IPS-20b (cell line): ENCODE measurements around the gene HNF1B.

ENCODE experiments used
- H3K27ac ChIP-seq: one replicate; pipeline ENCODE4 v1.5.1; 2013; ENCODE audit warnings: low read length
- H3K27me3 ChIP-seq: 2 replicates; pipeline ENCODE4 v1.6.1; 2013; ENCODE audit warnings: mild to moderate bottlenecking, low read length, inconsistent platforms; ENCODE audit not compliant: insufficient read depth
- H3K36me3 ChIP-seq: 2 replicates; pipeline ENCODE4 v1.6.1; 2013; ENCODE audit warnings: low read depth, mild to moderate bottlenecking, inconsistent platforms, low read length, moderate library complexity; ENCODE audit not compliant: insufficient read depth
- H3K4me1 ChIP-seq: 2 replicates; pipeline ENCODE4 v1.6.1; 2013; ENCODE audit warnings: mild to moderate bottlenecking, control low read depth, inconsistent platforms, low read length, moderate library complexity; ENCODE audit not compliant: insufficient read depth
- H3K4me3 ChIP-seq: 2 replicates; pipeline ENCODE4 v1.5.1; 2013; ENCODE audit warnings: mild to moderate bottlenecking, low read length, inconsistent platforms
- H3K9ac ChIP-seq: 2 replicates; pipeline ENCODE4 v1.6.1; 2013; ENCODE audit warnings: low read depth, mild to moderate bottlenecking, inconsistent platforms, low read length, moderate library complexity
- H3K9me3 ChIP-seq: 2 replicates; pipeline ENCODE4 v1.6.1; 2013; ENCODE audit warnings: mild to moderate bottlenecking, low read depth, low read length, inconsistent platforms; ENCODE audit not compliant: insufficient read depth

The HNF1B gene

GRCh38 chr17:37742762-37743611 is 1.9 kb downstream of the HNF1B start:
- Histone ChIP-seq H3K9me3 (no peaks in the 10 kb centered on the region), H3K4me3 (peak overlapping the region; percentile 67)

GRCh38 chr17:37742116-37742761 is 2.6 kb downstream of the HNF1B start:
- Histone ChIP-seq H3K36me3 (no peaks in the 10 kb centered on the region), H3K27me3 (peaks cover 98% of the 10 kb centered on the region), H3K4me3 (peak overlapping the region; percentile 65)

More at GRCh38 chr17:37742762-37743611, 1.9 kb downstream of the HNF1B start:
- Histone ChIP-seq H3K27ac (no peak overlapping the region), H3K27me3 (peaks cover 100% of the 10 kb centered on the region), H3K36me3 (no peaks in the 10 kb centered on the region), H3K4me1 (peaks cover 4% of the 10 kb centered on the region; the same call in 1 of the 2 replicates), H3K9ac (no peak overlapping the region)

GRCh38 chr17:37741341-37742115 is 3.3 kb downstream of the HNF1B start:
- Histone ChIP-seq H3K27me3 (peaks cover 98% of the 10 kb centered on the region), H3K36me3 (no peaks in the 10 kb centered on the region), H3K9ac (no peak overlapping the region), H3K4me1 (peaks cover 4% of the 10 kb centered on the region; the same call in 1 of the 2 replicates), H3K27ac (no peak overlapping the region), H3K9me3 (no peaks in the 10 kb centered on the region), H3K4me3 (peak overlapping the region; percentile 65)

More at GRCh38 chr17:37742116-37742761, 2.6 kb downstream of the HNF1B start:
- H3K4me1 ChIP-seq, result peaks cover 4% of the 10 kb centered on the region; the same call in 1 of the 2 replicates
- no peak overlapping the region for H3K27ac ChIP-seq
- H3K9me3 ChIP-seq, result no peaks in the 10 kb centered on the region
- no peak overlapping the region for H3K9ac ChIP-seq

GRCh38 chr17:37740915-37741314 is 3.9 kb downstream of the HNF1B start:
- H3K36me3 ChIP-seq, result no peaks in the 10 kb centered on the region
- no peak overlapping the region for H3K27ac ChIP-seq
- peaks cover 2% of the 10 kb centered on the region; the same call in 1 of the 2 replicates for H3K4me1 ChIP-seq
- H3K9ac ChIP-seq, result no peak overlapping the region
- peaks cover 98% of the 10 kb centered on the region for H3K27me3 ChIP-seq
- no peak overlapping the region for H3K4me3 ChIP-seq
- no peaks in the 10 kb centered on the region for H3K9me3 ChIP-seq

GRCh38 chr17:37737971-37738370 is 6.9 kb downstream of the HNF1B start:
- Histone ChIP-seq H3K9ac (no peak overlapping the region), H3K4me3 (no peak overlapping the region), H3K27ac (no peak overlapping the region), H3K4me1 (no peaks in the 10 kb centered on the region), H3K27me3 (peaks cover 97% of the 10 kb centered on the region), H3K9me3 (no peaks in the 10 kb centered on the region), H3K36me3 (no peaks in the 10 kb centered on the region)

- Histone ChIP-seq H3K27ac (no peak overlapping the region), H3K4me3 (no peak overlapping the region), H3K9ac (no peak overlapping the region), H3K4me1 (no peaks in the 10 kb centered on the region), H3K27me3 (peaks cover 92% of the 10 kb centered on the region), H3K9me3 (no peaks in the 10 kb centered on the region), H3K36me3 (no peaks in the 10 kb centered on the region)
These were observed 7.8 kb downstream of the HNF1B start for GRCh38 chr17:37737081-37737480.

GRCh38 chr17:37736428-37736827 is 8.4 kb downstream of the HNF1B start:
- Histone ChIP-seq H3K4me3 (no peak overlapping the region), H3K4me1 (no peaks in the 10 kb centered on the region), H3K9ac (no peak overlapping the region), H3K27me3 (peaks cover 92% of the 10 kb centered on the region), H3K27ac (no peak overlapping the region), H3K36me3 (no peaks in the 10 kb centered on the region), H3K9me3 (no peaks in the 10 kb centered on the region)

GRCh38 chr17:37735165-37735564 is 9.7 kb downstream of the HNF1B start:
- H3K27me3 ChIP-seq, result peaks cover 92% of the 10 kb centered on the region

GRCh38 chr17:37732316-37732715 is 12.5 kb downstream of the HNF1B start:
- Histone ChIP-seq H3K27me3 (peaks cover 77% of the 10 kb centered on the region), H3K4me3 (no peak overlapping the region), H3K36me3 (no peaks in the 10 kb centered on the region)

More at GRCh38 chr17:37735165-37735564, 9.7 kb downstream of the HNF1B start:
- Histone ChIP-seq H3K4me1 (no peaks in the 10 kb centered on the region), H3K36me3 (no peaks in the 10 kb centered on the region), H3K9ac (no peak overlapping the region), H3K27ac (no peak overlapping the region), H3K9me3 (no peaks in the 10 kb centered on the region), H3K4me3 (no peak overlapping the region)

GRCh38 chr17:37731056-37731455 is 13.8 kb downstream of the HNF1B start:
- H3K4me1 ChIP-seq, result peaks cover 3% of the 10 kb centered on the region; the same call in 1 of the 2 replicates
- H3K9me3 ChIP-seq, result no peaks in the 10 kb centered on the region
- no peaks in the 10 kb centered on the region for H3K36me3 ChIP-seq
- no peak overlapping the region for H3K27ac ChIP-seq
- H3K4me3 ChIP-seq, result no peak overlapping the region
- peaks cover 71% of the 10 kb centered on the region for H3K27me3 ChIP-seq
- H3K9ac ChIP-seq, result no peak overlapping the region

More at GRCh38 chr17:37732316-37732715, 12.5 kb downstream of the HNF1B start:
- H3K4me1 ChIP-seq, result peaks cover 1% of the 10 kb centered on the region; the same call in 1 of the 2 replicates
- no peak overlapping the region for H3K9ac ChIP-seq
- H3K27ac ChIP-seq, result no peak overlapping the region
- no peaks in the 10 kb centered on the region for H3K9me3 ChIP-seq

- Histone ChIP-seq H3K9ac (no peak overlapping the region), H3K9me3 (no peaks in the 10 kb centered on the region), H3K36me3 (no peaks in the 10 kb centered on the region), H3K27ac (no peak overlapping the region), H3K4me1 (peaks cover 3% of the 10 kb centered on the region; the same call in 1 of the 2 replicates), H3K4me3 (no peak overlapping the region), H3K27me3 (peaks cover 63% of the 10 kb centered on the region)
These were observed 15.0 kb downstream of the HNF1B start for GRCh38 chr17:37729905-37730304.
